ENCODE measurements around the gene WWOX.

The WWOX gene

DNA sequence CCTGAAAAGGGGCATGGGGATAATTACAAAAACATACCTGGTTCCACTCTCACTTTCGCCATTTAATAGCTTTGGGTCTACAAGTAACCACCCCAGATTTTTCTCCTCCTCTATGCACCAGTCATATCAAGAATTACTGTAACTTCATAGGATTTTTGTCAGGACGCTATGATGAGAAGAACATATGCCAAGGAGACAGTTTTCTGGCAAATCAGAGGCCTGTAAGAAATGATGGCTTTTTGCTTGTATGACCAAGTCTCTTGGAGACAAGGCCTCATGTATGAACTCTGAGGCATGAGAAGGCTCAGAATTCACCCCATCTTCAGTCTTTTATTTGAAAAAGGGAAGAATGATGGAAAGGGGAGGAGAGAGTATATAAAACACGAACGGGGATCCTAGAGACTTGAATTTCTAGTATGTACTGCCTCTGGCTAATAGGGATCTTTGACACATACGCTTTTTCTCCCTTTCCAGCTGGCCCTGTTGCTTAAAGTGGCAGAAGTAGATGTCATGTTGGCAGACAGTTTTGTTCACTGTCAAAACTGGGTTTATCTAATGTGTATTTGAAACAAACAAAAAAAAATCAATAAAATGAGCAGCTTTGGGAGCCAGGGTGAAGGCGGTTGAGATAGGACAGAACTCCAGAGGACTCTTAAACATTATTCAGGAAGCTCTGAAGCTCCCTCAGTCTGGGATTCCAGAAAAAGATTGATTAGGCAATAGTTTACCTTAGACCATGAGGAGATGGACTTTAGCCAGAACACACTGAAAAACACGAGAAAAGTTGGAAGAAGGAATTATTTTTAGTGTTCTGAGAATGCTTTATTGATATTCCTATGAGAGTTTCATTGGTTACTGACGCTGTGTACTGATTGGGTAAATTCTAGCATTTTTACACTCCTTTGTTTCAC is 656.6 kb downstream of the WWOX start:
- no peak for DNase-seq

GRCh38 chr16:78759596-78759995 is 660.1 kb downstream of the WWOX start:
- DNase-seq = no peak

DNA sequence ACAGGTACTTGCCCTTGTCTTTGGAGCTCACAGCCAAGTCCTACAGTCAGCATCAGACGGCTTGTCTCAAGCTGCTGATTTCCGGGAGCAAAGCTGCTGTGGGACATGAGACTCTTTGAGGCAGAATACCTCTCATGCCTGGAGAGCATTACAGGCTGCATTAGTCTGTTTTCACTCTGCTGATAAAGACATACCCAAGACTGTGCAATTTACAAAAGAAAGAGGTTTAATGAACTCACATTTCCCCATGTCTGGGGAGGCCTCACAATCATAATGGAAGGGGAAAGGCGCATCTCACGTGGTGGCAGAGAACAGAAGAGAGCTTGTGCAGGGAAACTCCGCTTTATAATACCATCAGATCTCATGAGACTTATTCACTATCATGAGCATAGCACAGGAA is 661.2 kb downstream of the WWOX start:
- no peak for DNase-seq

- DNase-seq = no peak
Measured at GRCh38 chr16:78761427-78761826, 662.0 kb downstream of the WWOX start.

GRCh38 chr16:78762222-78762621 is 662.8 kb downstream of the WWOX start:
- no peak for DNase-seq

- no peak for DNase-seq
Measured at GRCh38 chr16:78763821-78764440, 664.5 kb downstream of the WWOX start.

DNA sequence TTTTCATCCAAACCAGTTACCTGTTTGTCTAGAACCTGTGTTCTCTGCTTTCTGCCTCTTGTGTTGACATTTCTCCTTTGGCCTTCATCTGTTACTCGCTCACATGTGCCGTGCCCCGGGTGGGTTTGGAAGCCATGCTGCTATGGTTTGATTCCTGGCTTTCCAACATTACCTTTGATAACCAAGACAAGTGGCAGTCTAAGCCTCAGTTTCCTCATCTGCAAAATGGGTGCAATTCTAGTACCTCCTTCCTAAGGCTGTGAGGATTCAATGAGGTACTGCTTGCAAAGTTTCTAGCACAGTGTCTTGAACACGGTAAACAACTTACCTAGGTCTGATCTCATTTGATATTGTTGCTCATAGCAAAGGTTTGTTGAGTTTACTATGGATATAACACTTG is 665.0 kb downstream of the WWOX start:
- no peak for DNase-seq

GRCh38 chr16:78768226-78768625 is 668.8 kb downstream of the WWOX start:
- DNase-seq = no peak

- no peak for DNase-seq
Measured at GRCh38 chr16:78768718-78769117, 669.3 kb downstream of the WWOX start.

- no peak for DNase-seq
Measured at GRCh38 chr16:78770353-78771091, 671.1 kb downstream of the WWOX start.

GRCh38 chr16:78773291-78773702 is 673.8 kb downstream of the WWOX start:
- no peak for DNase-seq

GRCh38 chr16:78773706-78774105 is 674.3 kb downstream of the WWOX start:
- DNase-seq = no peak

GRCh38 chr16:78775161-78775561 is 675.7 kb downstream of the WWOX start:
- no peak for DNase-seq

GRCh38 chr16:78778101-78779004 is 678.9 kb downstream of the WWOX start:
- DNase-seq = no peak

GRCh38 chr16:78780808-78781207 is 681.4 kb downstream of the WWOX start:
- no peak for DNase-seq

DNA sequence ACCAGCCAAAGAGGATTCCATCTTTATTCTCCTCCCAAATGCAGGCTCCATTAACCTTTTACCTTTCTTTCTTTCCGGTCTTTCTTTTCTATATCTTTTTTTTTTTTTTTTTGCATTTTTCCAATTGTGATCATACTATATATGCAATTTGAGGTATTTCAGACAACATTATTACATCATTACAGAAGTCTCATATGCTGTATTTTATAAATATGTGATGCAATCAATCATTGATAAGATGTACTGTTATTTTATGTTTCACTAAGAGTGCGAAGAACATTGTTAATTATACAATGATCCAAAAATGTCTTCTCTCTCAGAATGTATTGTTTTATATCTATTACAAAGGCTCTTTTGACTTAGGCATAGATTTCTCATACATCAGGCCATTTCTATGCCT is 683.1 kb downstream of the WWOX start:
- DNase-seq = no peak

GRCh38 chr16:78783570-78784079 is 684.2 kb downstream of the WWOX start:
- no peak for DNase-seq

DNA sequence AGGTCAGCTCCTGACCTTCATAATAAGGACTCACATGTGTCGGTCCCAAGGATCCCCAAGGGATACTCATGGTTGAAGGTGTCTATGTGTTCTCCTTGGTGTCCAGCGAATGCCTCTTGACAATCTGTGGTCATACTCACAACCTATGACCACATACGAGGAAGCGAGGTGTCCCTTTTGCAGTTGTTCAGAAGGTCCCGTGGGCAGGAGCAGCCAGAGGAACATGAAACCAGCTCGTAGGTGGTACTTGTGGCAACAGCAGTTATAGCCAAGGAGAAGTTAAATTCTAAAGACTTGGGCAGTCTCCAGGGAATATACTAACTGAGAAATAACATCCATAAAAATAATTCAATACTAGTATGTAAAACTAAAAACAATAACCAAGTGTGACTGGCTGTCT is 685.3 kb downstream of the WWOX start:
- DNase-seq = no peak

- DNase-seq = no peak
Measured at GRCh38 chr16:78785218-78785617, 685.8 kb downstream of the WWOX start.

- no peak for DNase-seq
Measured at GRCh38 chr16:78786635-78787034, 687.2 kb downstream of the WWOX start.

GRCh38 chr16:78788276-78788675 is 688.8 kb downstream of the WWOX start:
- no peak for DNase-seq

DNA sequence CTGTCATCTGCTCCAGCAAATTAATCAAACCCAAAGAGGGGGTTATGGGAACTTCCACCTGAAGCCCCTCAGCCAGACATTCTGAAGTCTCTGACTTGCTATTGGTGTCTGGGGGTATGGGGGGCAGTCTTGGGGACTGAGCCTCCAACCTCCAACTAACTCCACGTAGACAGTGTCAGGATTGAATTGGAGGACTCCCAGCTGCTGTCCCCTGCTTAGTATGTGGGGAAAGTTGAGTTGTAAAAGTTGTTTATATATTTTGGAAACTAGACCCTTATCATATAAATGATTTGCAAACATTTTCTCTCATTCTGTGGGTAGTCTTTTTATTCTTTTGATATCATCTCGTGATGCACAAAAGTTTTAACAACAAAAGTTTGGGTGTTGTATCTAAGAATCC is 689.2 kb downstream of the WWOX start:
- DNase-seq = no peak
